Measurements from ENCODE around the gene SCAPER. TPM values are rescaled to one million over a fixed set of nuclear protein-coding genes. Genes with fewer than 3 reads are reported as not detected.
"Not testable (repeated sequence)": the region's sequence is repeated elsewhere in the genome, so short reads cannot be mapped to it uniquely, and the experiment has no call there.

Gene SCAPER
- polyA plus RNA-seq, 1 experiment: 5.4 TPM

- Histone ChIP-seq H3K4me3 (ENCODE audit: low read depth, low read length) (peak overlapping the region; percentile 90), H3K9me3 (ENCODE audit: control insufficient read depth, insufficient read depth, low read length) (no peaks in the 10 kb centered on the region; the same call in 1 of the 2 replicates), H3K27me3 (ENCODE audit: control insufficient read depth, insufficient read depth, low read length) (no peaks in the 10 kb centered on the region), H3K27ac (ENCODE audit: low read depth, low read length) (peak overlapping the region; percentile 73)
- DNase-seq (ENCODE audit: low read depth, low spot score): no peak
- TF ChIP-seq, protein P1, sequence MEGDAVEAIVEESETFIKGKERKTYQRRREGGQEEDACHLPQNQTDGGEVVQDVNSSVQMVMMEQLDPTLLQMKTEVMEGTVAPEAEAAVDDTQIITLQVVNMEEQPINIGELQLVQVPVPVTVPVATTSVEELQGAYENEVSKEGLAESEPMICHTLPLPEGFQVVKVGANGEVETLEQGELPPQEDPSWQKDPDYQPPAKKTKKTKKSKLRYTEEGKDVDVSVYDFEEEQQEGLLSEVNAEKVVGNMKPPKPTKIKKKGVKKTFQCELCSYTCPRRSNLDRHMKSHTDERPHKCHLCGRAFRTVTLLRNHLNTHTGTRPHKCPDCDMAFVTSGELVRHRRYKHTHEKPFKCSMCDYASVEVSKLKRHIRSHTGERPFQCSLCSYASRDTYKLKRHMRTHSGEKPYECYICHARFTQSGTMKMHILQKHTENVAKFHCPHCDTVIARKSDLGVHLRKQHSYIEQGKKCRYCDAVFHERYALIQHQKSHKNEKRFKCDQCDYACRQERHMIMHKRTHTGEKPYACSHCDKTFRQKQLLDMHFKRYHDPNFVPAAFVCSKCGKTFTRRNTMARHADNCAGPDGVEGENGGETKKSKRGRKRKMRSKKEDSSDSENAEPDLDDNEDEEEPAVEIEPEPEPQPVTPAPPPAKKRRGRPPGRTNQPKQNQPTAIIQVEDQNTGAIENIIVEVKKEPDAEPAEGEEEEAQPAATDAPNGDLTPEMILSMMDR (IDR thresholded peaks at IDR 0.05; ENCODE audit: low read depth, low read length): no peak
- ChIA-PET POLR2A (no interaction called here), CTCF (interaction anchor here (1.9 kb wide), 1 partner anchor 20 kb away, joined by 6 read pairs; no protein-coding TSS in a partner anchor)
Measured at GRCh38 chr15:76310475-76311099, 594.6 kb downstream of the SCAPER start.

- TF ChIP-seq, protein P1 (IDR thresholded peaks at IDR 0.05; ENCODE audit: low read depth, low read length): no peak
- no peak overlapping the region for H3K27ac ChIP-seq (ENCODE audit: low read depth, low read length)
- no peak for DNase-seq (ENCODE audit: low read depth, low spot score)
- H3K9me3 ChIP-seq (ENCODE audit: control insufficient read depth, insufficient read depth, low read length): no peaks in the 10 kb centered on the region; the same call in 1 of the 2 replicates
- peak overlapping the region; percentile 90 for H3K4me3 ChIP-seq (ENCODE audit: low read depth, low read length)
- CTCF ChIA-PET: interaction anchor here (1.9 kb wide), 1 partner anchor 21 kb away, joined by 6 read pairs; no protein-coding TSS in a partner anchor
- H3K27me3 ChIP-seq (ENCODE audit: control insufficient read depth, insufficient read depth, low read length): no peaks in the 10 kb centered on the region
- POLR2A ChIA-PET: interaction anchor here (1.0 kb wide), 1 partner anchor 27 kb away, joined by 3 read pairs; the partner anchor contains the start of gene ISL2
Measured at GRCh38 chr15:76309601-76310330, 595.4 kb downstream of the SCAPER start.

DNA sequence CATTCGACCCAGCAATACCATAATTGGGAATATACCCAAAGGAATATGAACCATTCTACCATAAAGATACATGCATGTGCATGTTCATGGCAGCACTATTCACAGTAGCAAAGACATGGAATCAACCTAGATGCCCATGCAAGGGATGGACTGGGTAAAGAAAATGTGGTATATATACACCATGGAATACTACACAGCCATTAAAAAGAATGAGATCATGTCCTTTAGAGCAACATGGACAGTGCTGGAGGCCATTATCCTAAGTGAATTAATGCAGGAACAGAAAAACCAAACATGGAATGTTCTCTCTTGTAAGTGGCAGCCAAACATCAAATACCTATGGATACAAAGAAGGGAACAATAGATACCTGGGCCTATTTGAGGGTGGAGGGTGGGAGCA is 601.2 kb downstream of the SCAPER start:
- Histone ChIP-seq H3K9me3 (ENCODE audit: control insufficient read depth, insufficient read depth, low read length) (no peaks in the 10 kb centered on the region; the same call in 1 of the 2 replicates), H3K27ac (ENCODE audit: low read depth, low read length) (no peak overlapping the region), H3K27me3 (ENCODE audit: control insufficient read depth, insufficient read depth, low read length) (no peaks in the 10 kb centered on the region), H3K4me3 (ENCODE audit: low read depth, low read length) (no peak overlapping the region)
- no peak for DNase-seq (ENCODE audit: low read depth, low spot score)
- TF ChIP-seq, protein P1 (IDR thresholded peaks at IDR 0.05; ENCODE audit: low read depth, low read length): no peak
- ChIA-PET CTCF (no interaction called here), POLR2A (no interaction called here)

- Histone ChIP-seq H3K27me3 (ENCODE audit: control insufficient read depth, insufficient read depth, low read length) (no peaks in the 10 kb centered on the region), H3K9me3 (ENCODE audit: control insufficient read depth, insufficient read depth, low read length) (no peaks in the 10 kb centered on the region), H3K27ac (ENCODE audit: low read depth, low read length) (no peak overlapping the region), H3K4me3 (ENCODE audit: low read depth, low read length) (no peak overlapping the region)
- CTCF ChIA-PET: no interaction called here
- TF ChIP-seq, protein P1 (IDR thresholded peaks at IDR 0.05; ENCODE audit: low read depth, low read length): no peak
- POLR2A ChIA-PET: no interaction called here
- no peak for DNase-seq (ENCODE audit: low read depth, low spot score)
Measured at GRCh38 chr15:76299786-76300185, 605.4 kb downstream of the SCAPER start.

DNA sequence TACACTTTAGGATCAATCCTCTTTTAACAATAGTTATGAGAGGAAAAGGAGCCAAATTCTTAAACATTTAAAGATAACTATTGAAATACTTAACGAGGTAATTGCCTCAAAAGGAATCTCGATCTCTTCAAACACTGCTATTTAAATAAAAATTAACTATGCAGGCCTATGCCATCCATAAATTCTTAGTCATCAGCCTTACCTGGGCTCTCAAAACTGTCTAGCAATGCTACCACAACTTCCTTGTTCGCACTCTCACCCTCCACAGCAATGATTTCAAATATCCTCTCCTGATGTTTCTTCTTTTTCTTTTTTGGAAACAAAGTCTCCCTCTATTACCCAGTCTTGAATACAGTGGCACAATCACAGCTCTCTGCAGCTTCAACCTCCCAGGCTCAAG is 606.2 kb downstream of the SCAPER start:
- no peak overlapping the region for H3K27ac ChIP-seq (ENCODE audit: low read depth, low read length)
- H3K9me3 ChIP-seq (ENCODE audit: control insufficient read depth, insufficient read depth, low read length): no peaks in the 10 kb centered on the region
- POLR2A ChIA-PET: no interaction called here
- DNase-seq (ENCODE audit: low read depth, low spot score): no peak
- CTCF ChIA-PET: no interaction called here
- H3K27me3 ChIP-seq (ENCODE audit: control insufficient read depth, insufficient read depth, low read length): no peaks in the 10 kb centered on the region
- H3K4me3 ChIP-seq (ENCODE audit: low read depth, low read length): no peak overlapping the region
- TF ChIP-seq, protein P1 (IDR thresholded peaks at IDR 0.05; ENCODE audit: low read depth, low read length): no peak

DNA sequence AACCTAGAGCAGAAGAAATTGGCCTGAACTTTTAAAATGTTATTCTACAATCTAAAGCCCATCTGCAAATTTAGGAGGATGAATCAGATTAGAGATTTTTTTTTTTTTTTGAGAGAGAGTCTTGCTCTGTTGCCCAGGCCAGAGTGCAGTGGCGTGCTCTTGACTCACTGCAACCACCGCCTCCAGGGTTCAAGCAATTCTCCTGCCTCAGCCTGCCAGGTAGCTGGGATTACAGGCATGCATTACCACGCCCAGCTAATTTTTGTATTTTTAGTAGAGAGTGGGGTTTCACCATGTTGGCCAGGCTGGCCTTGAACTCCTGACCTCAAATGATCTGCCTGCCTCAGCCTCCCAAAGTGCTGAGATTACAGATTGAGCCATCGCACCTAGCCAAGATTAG is 607.2 kb downstream of the SCAPER start:
- H3K4me3 ChIP-seq (ENCODE audit: low read depth, low read length); H3K9me3 ChIP-seq (ENCODE audit: control insufficient read depth, insufficient read depth, low read length); H3K27me3 ChIP-seq (ENCODE audit: control insufficient read depth, insufficient read depth, low read length); H3K27ac ChIP-seq (ENCODE audit: low read depth, low read length); CTCF ChIA-PET; DNase-seq (ENCODE audit: low read depth, low spot score): not testable (repeated sequence)
- POLR2A ChIA-PET: interaction anchor here (1.1 kb wide), 1 partner anchor 15 kb away, joined by 3 read pairs; no protein-coding TSS in a partner anchor
